Heart left ventricle (tissue), 13 donors: Measurements from ENCODE around the gene SSX4B.
"Not testable (repeated sequence)": the region's sequence is repeated elsewhere in the genome, so short reads cannot be mapped to it uniquely, and the experiment has no call there.

ENCODE experiments used
- CTCF ChIP-seq, 12 donors: fragments of 200-600 bp; sonication (generic) in 4 of 12; IDR thresholded peaks; one replicate each; pipeline versions ENCODE4 v1.5.0 to v1.8.0; 2018 to 2022; ENCODE audit warnings: antibody characterized with exemption in 12 of 12, mild to moderate bottlenecking in 5 of 12
- POLR2A ChIP-seq, 2 donors: fragments of 450-650 bp; IDR thresholded peaks; one replicate each; pipeline ENCODE4 v1.6.1; 2017; ENCODE audit warnings: antibody characterized with exemption in 2 of 2, mild to moderate bottlenecking in 2 of 2, moderate library complexity in 2 of 2
- donor health status: ischemic (EF 13 %, LVEDD 7.1; RV severe dilation, severe dysfunction).
- donor health status: DM: no; HTN: yes; CAD: no.
- donor health status: DM: no; HTN: no; CAD: no.
- donor health status: ischemic (EF 25% LVEDD 6.9; RV normal size, moderate dysfunction).
- donor health status: ischemic (EF 25% LVEDD 5.7; RV mildly dilated, moderate dysfunction).
- donor health status: ischemic (EF 35%, LVEDD 5.7; RV mildly dilated, moderate dysfunction).
- donor health status: nonischemic (EF 11% LVEDD 7.7; RV severe dilation, severe dysfunction).
- donor health status: DM: yes; HTN: yes; CAD: no.
- donor health status: PGD.
- donor health status: ischemic (EF 29% LVEDD 5.4; RV normal size, mild dysfunction).
- donor health status: nonischemic (EF 23%, LVEDD 6.1; RV moderate dilation, normal function).

GRCh38 chrX:48429606-48430005, 17.8 kb upstream of the SSX4B start:
- TF ChIP-seq CTCF, POLR2A (IDR thresholded peaks at IDR 0.05): not testable (repeated sequence)
